KG1 (cell line): Measurements from ENCODE around the gene TUBGCP5.

ENCODE experiments used
- DNase-seq: peaks from one replicate; lab custom pipeline; 2025; lab: John Stamatoyannopoulos, UW

Gene TUBGCP5

GRCh38 chr15:22952796-22953579 lies 86.4 kb downstream of the TUBGCP5 start:
- no peak for DNase-seq

DNA sequence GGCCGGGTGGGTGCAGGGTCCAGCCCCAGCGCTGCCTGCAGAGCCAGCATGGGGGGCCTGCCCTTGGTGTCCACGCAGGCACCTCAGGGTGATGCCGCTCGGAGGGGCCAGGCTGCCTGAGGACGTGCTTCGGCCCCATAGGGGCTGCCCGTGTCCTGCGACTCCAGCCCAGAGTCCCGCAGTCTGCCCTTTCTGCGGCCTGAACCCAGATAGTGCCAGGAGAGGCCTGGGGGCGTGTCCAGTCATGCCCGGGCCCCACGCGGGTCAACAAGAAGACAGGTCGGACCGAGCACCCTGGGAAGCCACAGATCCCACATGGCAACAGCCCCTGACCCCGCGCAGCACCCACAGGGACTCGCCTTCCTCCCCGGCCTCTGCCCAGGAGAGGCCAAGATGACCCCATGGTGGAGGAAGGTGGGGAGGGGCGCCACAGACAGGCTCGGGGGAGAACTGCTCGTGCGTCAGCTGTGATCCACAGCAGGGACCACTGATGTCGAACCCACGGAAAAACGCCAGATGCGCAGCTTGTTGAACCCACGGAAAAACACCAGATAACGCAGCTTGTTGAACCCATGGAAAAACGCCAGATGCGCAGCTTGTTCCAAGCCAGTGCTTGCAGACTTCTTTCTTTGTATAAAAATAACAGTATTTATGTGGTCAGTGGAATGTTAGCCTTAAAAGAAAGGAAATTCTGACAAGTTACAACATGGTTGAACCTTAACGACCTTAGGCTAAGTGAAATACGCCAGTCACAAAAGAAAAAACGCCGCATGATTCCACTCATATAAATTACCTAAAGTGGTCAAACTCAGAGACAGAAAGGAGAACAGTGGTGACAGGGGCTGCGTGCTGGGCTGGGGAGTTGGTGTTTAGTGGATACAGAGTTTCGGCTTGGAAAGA lies 87.7 kb downstream of the TUBGCP5 start:
- DNase-seq = no peak

DNA sequence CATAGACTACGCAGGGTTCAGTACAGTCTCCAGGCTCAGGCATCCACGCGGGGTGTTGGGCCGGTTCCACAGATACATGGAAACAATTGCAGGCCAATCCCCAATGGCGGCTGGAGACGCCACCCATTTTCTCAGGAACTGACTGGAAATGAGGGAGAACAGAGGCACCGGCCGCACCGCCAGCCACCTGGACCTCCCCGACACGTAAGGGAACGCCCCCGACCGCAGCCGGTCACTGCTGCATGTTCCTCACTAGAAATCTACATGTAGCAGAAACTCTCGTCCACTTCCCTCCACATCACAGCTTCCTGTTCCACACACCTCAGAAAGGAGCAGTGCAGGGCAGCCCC lies 88.4 kb downstream of the TUBGCP5 start:
- DNase-seq = no peak

DNA sequence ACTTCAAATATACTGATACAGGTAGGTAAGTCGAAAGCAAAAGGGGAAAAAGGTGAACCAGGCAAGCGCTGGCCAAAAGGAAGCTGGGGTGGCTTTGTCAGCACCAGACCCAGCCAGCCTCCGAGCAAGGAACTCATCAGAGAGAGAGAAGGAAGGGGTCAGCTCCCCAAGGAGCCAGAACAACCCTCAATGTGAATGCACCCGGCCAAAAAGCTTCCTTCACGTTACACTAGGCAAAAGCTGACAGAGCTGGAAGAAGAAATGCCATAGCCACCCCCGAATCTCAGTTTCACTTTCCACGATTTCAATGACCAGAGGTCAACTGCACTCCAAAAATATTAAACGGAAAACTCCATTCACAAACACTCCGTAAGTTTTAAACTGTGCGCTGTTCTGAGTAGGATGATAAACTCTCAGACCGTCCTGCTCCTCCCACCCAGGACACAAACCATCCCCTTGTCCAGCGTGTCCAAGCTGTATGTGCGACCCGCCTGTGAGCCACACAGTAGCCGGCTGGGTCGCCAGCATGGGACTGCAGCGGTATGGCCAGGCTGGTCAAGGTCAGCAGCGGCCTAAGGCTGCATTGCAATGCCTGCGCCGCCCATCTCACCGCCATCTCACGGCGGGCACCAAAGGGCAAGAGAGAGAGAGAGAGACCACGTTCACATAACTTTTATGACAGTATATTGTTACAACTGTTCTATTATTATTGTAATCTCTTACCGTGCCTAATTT lies 88.9 kb downstream of the TUBGCP5 start:
- no peak for DNase-seq
